ENCODE measurements around the gene ZC3H6.

DNA sequence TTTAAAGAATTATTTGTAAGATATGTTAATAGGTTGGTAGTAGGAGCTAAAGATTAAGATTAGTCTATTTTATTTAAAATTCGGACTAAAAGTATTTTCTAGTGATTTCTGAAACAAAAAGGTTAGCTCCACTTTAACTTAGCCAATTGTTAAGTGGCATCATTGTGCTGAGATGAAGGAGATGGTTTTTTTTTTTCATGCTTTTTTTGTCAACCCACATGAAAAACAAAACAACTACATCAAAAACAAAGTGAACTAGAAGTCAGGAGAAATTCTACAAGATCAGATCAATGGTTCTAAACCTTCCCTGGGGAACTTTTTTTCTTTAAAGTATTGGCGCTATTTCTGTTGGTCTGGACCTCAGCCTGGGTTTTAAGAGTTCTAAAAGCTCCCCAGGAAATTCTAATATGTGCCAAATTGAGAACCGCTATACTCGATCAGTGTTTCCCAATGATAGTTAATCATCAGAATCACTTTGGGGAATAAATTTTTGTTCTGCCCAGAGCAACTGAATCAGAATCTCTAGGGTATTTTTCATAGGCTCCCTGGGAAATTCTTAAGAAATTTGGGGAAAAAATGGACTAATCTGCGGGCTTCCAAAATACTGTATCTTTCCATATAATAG, 2.3 kb downstream of the ZC3H6 start:
- TF ChIP-seq CEBPB (IDR thresholded peaks at IDR 0.05) (no peak), JUNB (IDR thresholded peaks at IDR 0.05) (no peak), POLR2AphosphoS2 (conservative IDR thresholded peaks at IDR 0.05; ENCODE audit: low read length) (no peak), POLR2A (IDR thresholded peaks at IDR 0.05; ENCODE audit: low read length) (no peak), MAFK (IDR thresholded peaks at IDR 0.05; ENCODE audit: partially characterized antibody) (no peak), EHMT2 (IDR thresholded peaks at IDR 0.05; ENCODE audit: low read depth) (no peak), RAD21 (conservative IDR thresholded peaks at IDR 0.05 in 1 of 2, IDR thresholded peaks at IDR 0.05 in 1 of 2) (no peak), HDAC2 (IDR thresholded peaks at IDR 0.05) (no peak)
- TF ChIP-seq, protein P1, sequence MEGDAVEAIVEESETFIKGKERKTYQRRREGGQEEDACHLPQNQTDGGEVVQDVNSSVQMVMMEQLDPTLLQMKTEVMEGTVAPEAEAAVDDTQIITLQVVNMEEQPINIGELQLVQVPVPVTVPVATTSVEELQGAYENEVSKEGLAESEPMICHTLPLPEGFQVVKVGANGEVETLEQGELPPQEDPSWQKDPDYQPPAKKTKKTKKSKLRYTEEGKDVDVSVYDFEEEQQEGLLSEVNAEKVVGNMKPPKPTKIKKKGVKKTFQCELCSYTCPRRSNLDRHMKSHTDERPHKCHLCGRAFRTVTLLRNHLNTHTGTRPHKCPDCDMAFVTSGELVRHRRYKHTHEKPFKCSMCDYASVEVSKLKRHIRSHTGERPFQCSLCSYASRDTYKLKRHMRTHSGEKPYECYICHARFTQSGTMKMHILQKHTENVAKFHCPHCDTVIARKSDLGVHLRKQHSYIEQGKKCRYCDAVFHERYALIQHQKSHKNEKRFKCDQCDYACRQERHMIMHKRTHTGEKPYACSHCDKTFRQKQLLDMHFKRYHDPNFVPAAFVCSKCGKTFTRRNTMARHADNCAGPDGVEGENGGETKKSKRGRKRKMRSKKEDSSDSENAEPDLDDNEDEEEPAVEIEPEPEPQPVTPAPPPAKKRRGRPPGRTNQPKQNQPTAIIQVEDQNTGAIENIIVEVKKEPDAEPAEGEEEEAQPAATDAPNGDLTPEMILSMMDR (IDR thresholded peaks at IDR 0.05), result no peak
- TF ChIP-seq, protein P2, sequence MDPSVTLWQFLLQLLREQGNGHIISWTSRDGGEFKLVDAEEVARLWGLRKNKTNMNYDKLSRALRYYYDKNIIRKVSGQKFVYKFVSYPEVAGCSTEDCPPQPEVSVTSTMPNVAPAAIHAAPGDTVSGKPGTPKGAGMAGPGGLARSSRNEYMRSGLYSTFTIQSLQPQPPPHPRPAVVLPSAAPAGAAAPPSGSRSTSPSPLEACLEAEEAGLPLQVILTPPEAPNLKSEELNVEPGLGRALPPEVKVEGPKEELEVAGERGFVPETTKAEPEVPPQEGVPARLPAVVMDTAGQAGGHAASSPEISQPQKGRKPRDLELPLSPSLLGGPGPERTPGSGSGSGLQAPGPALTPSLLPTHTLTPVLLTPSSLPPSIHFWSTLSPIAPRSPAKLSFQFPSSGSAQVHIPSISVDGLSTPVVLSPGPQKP (IDR thresholded peaks at IDR 0.05; ENCODE audit: low read depth, low read length), result no peak

All from A549 (cell line).